GM12878 (cell line): ENCODE measurements around the gene GTF3C1. TPM values are rescaled to one million over a fixed set of nuclear protein-coding genes. Genes with fewer than 3 reads are reported as not detected.

Source experiments
- BHLHE40 ChIP-seq, 2 experiments: fragments of 450-650 bp in 1 of 2; IDR thresholded peaks; 2 replicates each; pipeline ENCODE4 v1.6.1; 2011 to 2017; ENCODE audit warnings: low read depth in 2 of 2, borderline replicate concordance in 1 of 2, improper control_type of control experiment in 1 of 2, low read length in 1 of 2, mild to moderate bottlenecking in 1 of 2
- CHD4 ChIP-seq: fragments of 200-600 bp; sonication (generic); IDR thresholded peaks from 2 replicates; pipeline ENCODE4 v1.6.1; 2016; ENCODE audit warnings: mild to moderate bottlenecking
- EGR1 ChIP-seq, 2 experiments: IDR thresholded peaks; 1 replicate in 1 of 2; 2 replicates in 1 of 2; pipeline ENCODE4 v1.6.1; 2011 to 2012; ENCODE audit warnings: low read depth in 2 of 2, low read length in 2 of 2, borderline replicate concordance in 1 of 2, mild to moderate bottlenecking in 1 of 2, moderate library complexity in 1 of 2
- MEF2A ChIP-seq: IDR thresholded peaks from 2 replicates; pipeline ENCODE4 v1.6.1; 2011; ENCODE audit warnings: low read depth, mild to moderate bottlenecking, low read length, moderate library complexity; ENCODE audit not compliant: insufficient read depth
- MTA3 ChIP-seq: IDR thresholded peaks from 2 replicates; pipeline ENCODE4 v1.6.1; 2012; ENCODE audit warnings: low read length, inconsistent platforms, borderline replicate concordance
- NBN ChIP-seq: fragments of 450-650 bp; IDR thresholded peaks from 2 replicates; pipeline ENCODE4 v1.6.1; 2016
- NFIC ChIP-seq: IDR thresholded peaks from 2 replicates; pipeline ENCODE4 v1.6.1; 2012; ENCODE audit warnings: low read depth, mild to moderate bottlenecking, inconsistent platforms, low read length, moderate library complexity
- POLR2AphosphoS2 ChIP-seq: IDR thresholded peaks from 2 replicates; pipeline ENCODE4 v1.6.1; 2011; ENCODE audit warnings: low read depth, mild to moderate bottlenecking, low read length, improper control_type of control experiment, moderate library complexity
- REST ChIP-seq: IDR thresholded peaks from 2 replicates; pipeline ENCODE4 v1.6.1; 2012; ENCODE audit warnings: mild to moderate bottlenecking, low read depth, low read length
- SREBF1 ChIP-seq: IDR thresholded peaks from 2 replicates; pipeline ENCODE4 v1.6.1; 2012; ENCODE audit warnings: mild to moderate bottlenecking, low read length
- SREBF2 ChIP-seq: IDR thresholded peaks from 2 replicates; pipeline ENCODE4 v1.6.1; 2012; ENCODE audit warnings: mild to moderate bottlenecking, low read length
- ZNF384 ChIP-seq: IDR thresholded peaks from 2 replicates; pipeline ENCODE4 v1.6.1; 2012; ENCODE audit warnings: low read depth, mild to moderate bottlenecking, low read length, improper control_type of control experiment, borderline replicate concordance
- ZSCAN29 ChIP-seq: fragments of 450-650 bp; IDR thresholded peaks from 2 replicates; pipeline ENCODE4 v1.6.1; 2017; ENCODE audit warnings: mild to moderate bottlenecking, moderate library complexity
- polyA plus RNA-seq, 11 experiments: library from polyadenylated mRNA; depleted of rRNA in 4 of 11; unstranded in 6 of 11; stranded (reverse) in 5 of 11; fragments of >200 nt; fragmentation: Nextera tagmentation in 4 of 11; fragmentation: Illumina TruSeq in 1 of 11; extraction: Ambion mirVana in 4 of 11; extraction: Trizol in 1 of 11; gene quantifications; 1 replicate in 1 of 11; 2 replicates in 10 of 11; pipeline versions ENCODE4 v1.2.1 to v1.2.3, GENCODE V29; 2011 to 2016; ENCODE audit warnings: inconsistent platforms in 2 of 11, missing spikeins in 2 of 11, low read depth in 1 of 11
- total RNA-seq, 4 experiments: library from RNA; depleted of rRNA in 3 of 4; stranded (reverse); fragments of >200 nt in 3 of 4; fragmentation: Illumina TruSeq in 1 of 4; extraction: Trizol in 1 of 4; gene quantifications; 2 replicates each; pipeline versions ENCODE4 v1.2.1 to v1.2.3, GENCODE V29; 2013 to 2021
- TF ChIP-seq, protein P1 (sequence below): fragments of 450-650 bp; IDR thresholded peaks from 2 replicates; pipeline ENCODE4 v1.6.1; 2016; ENCODE audit warnings: mild to moderate bottlenecking
- TF ChIP-seq, protein P2 (sequence below): fragments of 450-650 bp; IDR thresholded peaks from 2 replicates; pipeline ENCODE4 v1.6.1; 2017; ENCODE audit warnings: antibody characterized with exemption, mild to moderate bottlenecking, moderate library complexity
- TF ChIP-seq, protein P3 (sequence below): IDR thresholded peaks from 2 replicates; pipeline ENCODE4 v1.6.1; 2011; ENCODE audit warnings: mild to moderate bottlenecking, low read depth, low read length, moderate library complexity; ENCODE audit not compliant: insufficient replicate concordance
- TF ChIP-seq, protein P4 (sequence below), 3 experiments: IDR thresholded peaks in 2 of 3; conservative IDR thresholded peaks in 1 of 3; 2 replicates each; pipeline ENCODE4 v1.5.1; 2011; ENCODE audit warnings: low read depth in 3 of 3, low read length in 3 of 3, mild to moderate bottlenecking in 3 of 3, control low read depth in 2 of 3, moderate library complexity in 2 of 3, inconsistent platforms in 1 of 3, mixed read lengths in 1 of 3; ENCODE audit not compliant: control insufficient read depth in 2 of 3, insufficient read depth in 1 of 3; ENCODE audit errors: extremely low read depth in 1 of 3

Gene GTF3C1
- total and polyA plus RNA-seq, 10 of the 15 experiments (the other 5 are each of a cell fraction or from before 2014, with no cell fraction given) = 0.98 to 60.9 (median 34.3) TPM

DNA sequence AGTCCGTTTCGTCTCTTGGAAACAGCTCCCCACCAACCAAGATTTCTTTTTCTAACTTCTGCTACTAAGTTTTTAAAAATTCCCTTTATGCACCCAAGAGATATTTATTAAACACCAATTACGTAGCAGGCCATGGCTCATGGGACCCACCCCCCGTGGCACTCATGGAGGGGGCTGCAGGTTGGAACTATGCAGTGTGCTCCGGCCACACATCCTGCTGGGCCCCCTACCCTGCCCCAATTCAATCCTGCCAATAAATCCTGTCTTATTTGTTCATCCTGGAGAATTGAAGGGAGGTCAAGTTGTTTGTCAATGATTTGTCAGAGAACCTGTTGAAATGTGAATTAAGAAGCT is 99.5 kb downstream of the GTF3C1 start (continued):
- no peak for TF ChIP-seq REST
- TF ChIP-seq MEF2A = 0 out of 2 replicates have a peak, but pooled peaks have one; percentile 3
- TF ChIP-seq ZSCAN29 = no peak
- TF ChIP-seq NBN = no peak
- TF ChIP-seq ZNF384 = no peak
- peak; percentile 21; the same call in 1 of the 2 replicates for TF ChIP-seq MTA3
- TF ChIP-seq SREBF2 = no peak
- TF ChIP-seq, protein P1, sequence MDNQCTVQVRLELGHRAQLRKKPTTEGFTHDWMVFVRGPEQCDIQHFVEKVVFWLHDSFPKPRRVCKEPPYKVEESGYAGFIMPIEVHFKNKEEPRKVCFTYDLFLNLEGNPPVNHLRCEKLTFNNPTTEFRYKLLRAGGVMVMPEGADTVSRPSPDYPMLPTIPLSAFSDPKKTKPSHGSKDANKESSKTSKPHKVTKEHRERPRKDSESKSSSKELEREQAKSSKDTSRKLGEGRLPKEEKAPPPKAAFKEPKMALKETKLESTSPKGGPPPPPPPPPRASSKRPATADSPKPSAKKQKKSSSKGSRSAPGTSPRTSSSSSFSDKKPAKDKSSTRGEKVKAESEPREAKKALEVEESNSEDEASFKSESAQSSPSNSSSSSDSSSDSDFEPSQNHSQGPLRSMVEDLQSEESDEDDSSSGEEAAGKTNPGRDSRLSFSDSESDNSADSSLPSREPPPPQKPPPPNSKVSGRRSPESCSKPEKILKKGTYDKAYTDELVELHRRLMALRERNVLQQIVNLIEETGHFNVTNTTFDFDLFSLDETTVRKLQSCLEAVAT = no peak
- no peak for TF ChIP-seq SREBF1
- TF ChIP-seq, protein P2, sequence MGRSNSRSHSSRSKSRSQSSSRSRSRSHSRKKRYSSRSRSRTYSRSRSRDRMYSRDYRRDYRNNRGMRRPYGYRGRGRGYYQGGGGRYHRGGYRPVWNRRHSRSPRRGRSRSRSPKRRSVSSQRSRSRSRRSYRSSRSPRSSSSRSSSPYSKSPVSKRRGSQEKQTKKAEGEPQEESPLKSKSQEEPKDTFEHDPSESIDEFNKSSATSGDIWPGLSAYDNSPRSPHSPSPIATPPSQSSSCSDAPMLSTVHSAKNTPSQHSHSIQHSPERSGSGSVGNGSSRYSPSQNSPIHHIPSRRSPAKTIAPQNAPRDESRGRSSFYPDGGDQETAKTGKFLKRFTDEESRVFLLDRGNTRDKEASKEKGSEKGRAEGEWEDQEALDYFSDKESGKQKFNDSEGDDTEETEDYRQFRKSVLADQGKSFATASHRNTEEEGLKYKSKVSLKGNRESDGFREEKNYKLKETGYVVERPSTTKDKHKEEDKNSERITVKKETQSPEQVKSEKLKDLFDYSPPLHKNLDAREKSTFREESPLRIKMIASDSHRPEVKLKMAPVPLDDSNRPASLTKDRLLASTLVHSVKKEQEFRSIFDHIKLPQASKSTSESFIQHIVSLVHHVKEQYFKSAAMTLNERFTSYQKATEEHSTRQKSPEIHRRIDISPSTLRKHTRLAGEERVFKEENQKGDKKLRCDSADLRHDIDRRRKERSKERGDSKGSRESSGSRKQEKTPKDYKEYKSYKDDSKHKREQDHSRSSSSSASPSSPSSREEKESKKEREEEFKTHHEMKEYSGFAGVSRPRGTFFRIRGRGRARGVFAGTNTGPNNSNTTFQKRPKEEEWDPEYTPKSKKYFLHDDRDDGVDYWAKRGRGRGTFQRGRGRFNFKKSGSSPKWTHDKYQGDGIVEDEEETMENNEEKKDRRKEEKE = no peak
- no peak for TF ChIP-seq CHD4
- no peak for TF ChIP-seq EGR1 (IDR thresholded peaks at IDR 0.05; ENCODE audit: borderline replicate concordance in 1 of 2, low read depth in 2 of 2, low read length in 2 of 2)
- no peak for TF ChIP-seq BHLHE40 (IDR thresholded peaks at IDR 0.05; ENCODE audit: borderline replicate concordance in 1 of 2, low read depth in 2 of 2, low read length in 1 of 2)
- TF ChIP-seq, protein P3, sequence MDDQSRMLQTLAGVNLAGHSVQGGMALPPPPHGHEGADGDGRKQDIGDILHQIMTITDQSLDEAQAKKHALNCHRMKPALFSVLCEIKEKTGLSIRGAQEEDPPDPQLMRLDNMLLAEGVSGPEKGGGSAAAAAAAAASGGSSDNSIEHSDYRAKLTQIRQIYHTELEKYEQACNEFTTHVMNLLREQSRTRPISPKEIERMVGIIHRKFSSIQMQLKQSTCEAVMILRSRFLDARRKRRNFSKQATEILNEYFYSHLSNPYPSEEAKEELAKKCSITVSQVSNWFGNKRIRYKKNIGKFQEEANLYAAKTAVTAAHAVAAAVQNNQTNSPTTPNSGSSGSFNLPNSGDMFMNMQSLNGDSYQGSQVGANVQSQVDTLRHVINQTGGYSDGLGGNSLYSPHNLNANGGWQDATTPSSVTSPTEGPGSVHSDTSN = no peak
- TF ChIP-seq NFIC = peak; percentile 58
- TF ChIP-seq, protein P4, sequence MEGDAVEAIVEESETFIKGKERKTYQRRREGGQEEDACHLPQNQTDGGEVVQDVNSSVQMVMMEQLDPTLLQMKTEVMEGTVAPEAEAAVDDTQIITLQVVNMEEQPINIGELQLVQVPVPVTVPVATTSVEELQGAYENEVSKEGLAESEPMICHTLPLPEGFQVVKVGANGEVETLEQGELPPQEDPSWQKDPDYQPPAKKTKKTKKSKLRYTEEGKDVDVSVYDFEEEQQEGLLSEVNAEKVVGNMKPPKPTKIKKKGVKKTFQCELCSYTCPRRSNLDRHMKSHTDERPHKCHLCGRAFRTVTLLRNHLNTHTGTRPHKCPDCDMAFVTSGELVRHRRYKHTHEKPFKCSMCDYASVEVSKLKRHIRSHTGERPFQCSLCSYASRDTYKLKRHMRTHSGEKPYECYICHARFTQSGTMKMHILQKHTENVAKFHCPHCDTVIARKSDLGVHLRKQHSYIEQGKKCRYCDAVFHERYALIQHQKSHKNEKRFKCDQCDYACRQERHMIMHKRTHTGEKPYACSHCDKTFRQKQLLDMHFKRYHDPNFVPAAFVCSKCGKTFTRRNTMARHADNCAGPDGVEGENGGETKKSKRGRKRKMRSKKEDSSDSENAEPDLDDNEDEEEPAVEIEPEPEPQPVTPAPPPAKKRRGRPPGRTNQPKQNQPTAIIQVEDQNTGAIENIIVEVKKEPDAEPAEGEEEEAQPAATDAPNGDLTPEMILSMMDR (IDR thresholded peaks at IDR 0.05 in 2 of 3, conservative IDR thresholded peaks at IDR 0.05 in 1 of 3; ENCODE audit: control insufficient read depth in 2 of 3, extremely low read depth in 1 of 3, insufficient read depth in 1 of 3, low read depth in 3 of 3, low read length in 3 of 3) = no peak
- no peak; the same call in 1 of the 2 replicates for TF ChIP-seq POLR2AphosphoS2
